Melanocyte of skin (primary cell): ENCODE results near the gene TMEM63A. TPM values are rescaled to one million over a fixed set of nuclear protein-coding genes. Genes with fewer than 3 reads are reported as not detected.

Source experiments
- total RNA-seq, 2 donors: library from RNA; depleted of rRNA; stranded (reverse); fragments of >200 nt; gene quantifications; 2 replicates each; pipeline ENCODE4 v1.2.3, GENCODE V29; 2012

Gene TMEM63A
- 10 to 100 TPM; 22.0 to 26.0 TPM for total RNA-seq

GRCh38 chr1:225881959-225882693 lies at the start of gene TMEM63A:
TMEM63A (minus strand) TSS chr1:225882380; CDS start chr1:225877580, 4,800 bp downstream.

GRCh38 chr1:225923692-225924555 lies 41.7 kb upstream of the TMEM63A start, which contains the start of gene PYCR2:
PYCR2 (minus strand) TSS chr1:225924250; CDS start chr1:225924110, 140 bp downstream.

GRCh38 chr1:225888898-225889601 lies 6.9 kb upstream of the TMEM63A start, which contains the start of gene LEFTY1:
LEFTY1 (minus strand) TSS chr1:225889146; CDS start chr1:225889066, 80 bp downstream.

GRCh38 chr1:225809842-225810578 lies 72.2 kb downstream of the TMEM63A start, which contains the start of gene EPHX1:
EPHX1 (plus strand) TSS chr1:225810124; CDS start chr1:225828730, 18,606 bp downstream.

Other genes starting within 250 kb of the TMEM63A start
- 10 to 100 TPM; 32.7 to 51.3 TPM for gene ENAH, start 229.3 kb downstream of the TMEM63A start, total RNA-seq
- 100 to 1,000 TPM; 129 to 187 TPM for gene SRP9, start 104.6 kb downstream of the TMEM63A start, total RNA-seq
- 10 to 100 TPM; 44.4 to 56.6 TPM for gene EPHX1, start 72.3 kb downstream of the TMEM63A start, total RNA-seq
- gene LEFTY1, start 6.8 kb upstream of the TMEM63A start, total RNA-seq, result not detected
- gene PYCR2, start 41.9 kb upstream of the TMEM63A start, total RNA-seq, result 10 to 100 TPM; 36.8 to 37.3 TPM
- gene LEFTY2, start 58.8 kb upstream of the TMEM63A start, total RNA-seq, result not detected
- gene SDE2, start 117.0 kb upstream of the TMEM63A start, total RNA-seq, result 10 to 100 TPM; 14.8 to 26.3 TPM
- gene H3-3A, start 180.3 kb upstream of the TMEM63A start, total RNA-seq, result 100 to 1,000 TPM; 120 to 127 TPM